ENCODE data around the gene ABHD18.
"Not testable (repeated sequence)": the region's sequence is repeated elsewhere in the genome, so short reads cannot be mapped to it uniquely, and the experiment has no call there.

Gene ABHD18

GRCh38 chr4:127993151-127993550 is 27.9 kb downstream of the ABHD18 start:
- DNase-seq, result peak in 1 of 2 experiments; percentile 12

GRCh38 chr4:127995776-127996175 is 30.6 kb downstream of the ABHD18 start:
- DNase-seq, result no peak

GRCh38 chr4:127996521-127996920 is 31.3 kb downstream of the ABHD18 start:
- DNase-seq, result not testable (repeated sequence)

GRCh38 chr4:127997534-127998388 is 32.6 kb downstream of the ABHD18 start:
- peak in 1 of 2 experiments; percentile 11 for DNase-seq

- DNase-seq, result no peak
These were observed 41.4 kb downstream of the ABHD18 start for GRCh38 chr4:128006592-128006991.

- no peak for DNase-seq
These were observed 44.2 kb downstream of the ABHD18 start for GRCh38 chr4:128009428-128009827.

- no peak for DNase-seq
These were observed 60.1 kb downstream of the ABHD18 start for GRCh38 chr4:128025319-128025718.

- no peak for DNase-seq
These were observed 64.7 kb downstream of the ABHD18 start for GRCh38 chr4:128029907-128030306.

- DNase-seq, result no peak
These were observed 66.7 kb downstream of the ABHD18 start for GRCh38 chr4:128031756-128032384.

GRCh38 chr4:128039568-128039967 is 74.4 kb downstream of the ABHD18 start:
- no peak for DNase-seq

- DNase-seq, result not testable (repeated sequence)
These were observed 81.8 kb downstream of the ABHD18 start for GRCh38 chr4:128047019-128047418.

- not testable (repeated sequence) for DNase-seq
These were observed 82.3 kb downstream of the ABHD18 start for GRCh38 chr4:128047514-128047913.

GRCh38 chr4:128051229-128051628 is 86.0 kb downstream of the ABHD18 start:
- DNase-seq, result peak in 1 of 2 experiments; percentile 14

GRCh38 chr4:128054907-128055306 is 89.7 kb downstream of the ABHD18 start:
- DNase-seq, result not testable (repeated sequence)

- DNase-seq, result not testable (repeated sequence)
These were observed 90.4 kb downstream of the ABHD18 start for GRCh38 chr4:128055441-128056206.

GRCh38 chr4:128056396-128056795 is 91.2 kb downstream of the ABHD18 start:
- DNase-seq, result no peak

- DNase-seq, result peak in 1 of 2 experiments; percentile 32
These were observed 95.0 kb downstream of the ABHD18 start for GRCh38 chr4:128060121-128060698.

GRCh38 chr4:128060699-128061565 is 95.7 kb downstream of the ABHD18 start, which contains the start of gene LARP1B:
Gene LARP1B (plus strand): TSS chr4:128061312. CDS start chr4:128074952, 13,640 bp downstream.
- peak; percentile 91 to 94 for DNase-seq

- DNase-seq, result peak in 1 of 2 experiments; percentile 31
These were observed 96.6 kb downstream of the ABHD18 start for GRCh38 chr4:128061566-128062536.

GRCh38 chr4:128066453-128066820 is 101.2 kb downstream of the ABHD18 start:
- not testable (repeated sequence) for DNase-seq

- DNase-seq, result peak; percentile 40 to 62
These were observed 103.7 kb downstream of the ABHD18 start for GRCh38 chr4:128068918-128069317.

Data from Kasumi-1 (cell line).